ENCODE measurements around the gene TAS2R46. TPM values are rescaled to one million over a fixed set of nuclear protein-coding genes. Genes with fewer than 3 reads are reported as not detected.

TAS2R46 gene
- total and polyA plus RNA-seq, 2 of the 4 experiments (the other 2 are of a cell fraction) = 0.09 to 4.7 TPM

DNA sequence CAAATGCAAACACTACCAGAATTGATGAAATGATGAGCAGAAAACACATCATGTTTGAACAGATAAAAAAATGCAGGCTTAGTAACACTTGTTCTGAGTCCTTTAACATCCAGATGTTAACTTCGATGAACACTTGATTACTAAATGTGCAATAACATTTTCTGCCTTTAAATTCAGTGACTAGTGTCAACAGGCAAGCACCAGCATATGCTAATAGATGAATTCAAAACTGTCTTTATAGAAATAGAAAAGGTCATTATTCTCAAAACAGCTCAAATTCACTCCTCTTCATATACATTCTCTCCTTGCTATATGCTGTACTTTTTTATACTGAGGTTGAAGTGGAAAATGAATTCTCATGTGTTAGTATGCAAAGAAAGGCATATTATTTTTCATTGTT is 39.6 kb downstream of the TAS2R46 start, which contains the start of gene TAS2R19:
Gene TAS2R19 (minus strand): TSS at position 101 of the 400 bp plus-strand sequence. CDS start 49 bp downstream, at position 52.
- Histone ChIP-seq H3K27ac (ENCODE audit: insufficient read depth, low read length) (no peak within 1 kb of the TSS), H3K27me3 (ENCODE audit: control insufficient read depth, insufficient read depth, low read length) (no peaks in the 10 kb centered on the region), H3K56ac (ENCODE audit: extremely low read depth, insufficient read depth, low read length) (no peak within 1 kb of the TSS), H2BK5ac (ENCODE audit: low read depth, low read length, poor library complexity, severe bottlenecking) (no peak within 1 kb of the TSS), H4K8ac (ENCODE audit: low read depth in 2 of 2, low read length in 2 of 2) (no peak within 1 kb of the TSS), H3K18ac (ENCODE audit: low read depth, low read length) (no peak within 1 kb of the TSS), H3K14ac (replicated peaks; ENCODE audit: low read depth, low read length) (no peak within 1 kb of the TSS), H2AK5ac (ENCODE audit: low read depth, low read length) (no peak within 1 kb of the TSS), H3K79me1 (ENCODE audit: low read depth in 1 of 2, low read length in 2 of 2) (0 out of 4 replicates have a peak, but pooled peaks cover 3 to 4% of the 10 kb centered on the region in 2 experiments), H3K9me1 (ENCODE audit: insufficient read depth, low read length) (no peaks in the 10 kb centered on the region), H4K5ac (ENCODE audit: low read depth, low read length) (no peak within 1 kb of the TSS), H3K4ac (ENCODE audit: low read depth, low read length) (no peak within 1 kb of the TSS), H3K4me3 (ENCODE audit: insufficient read depth, low read depth, low read length) (no peak within 1 kb of the TSS), H3K9ac (ENCODE audit: low read depth, low read length) (no peak within 1 kb of the TSS), H3K9me3 (ENCODE audit: control insufficient read depth, insufficient read depth, low read length) (no peaks in the 10 kb centered on the region), H3K23ac (ENCODE audit: low read depth, low read length) (no peak within 1 kb of the TSS), H3K4me2 (ENCODE audit: low read depth, low read length) (no peak within 1 kb of the TSS), H2BK20ac (ENCODE audit: low read depth, low read length) (no peak within 1 kb of the TSS), H4K91ac (ENCODE audit: insufficient read depth, low read depth, low read length) (no peak within 1 kb of the TSS), H2BK120ac (ENCODE audit: low read depth, low read length) (no peak within 1 kb of the TSS), H2AFZ (replicated peaks; ENCODE audit: low read length, poor library complexity) (no peak within 1 kb of the TSS), H2AK9ac (replicated peaks; ENCODE audit: low read depth, low read length, poor library complexity) (no peak within 1 kb of the TSS), H3K36me3 (ENCODE audit: control insufficient read depth, insufficient read depth, low read length) (peaks cover 4% of the 10 kb centered on the region), H4K20me1 (ENCODE audit: insufficient read depth, low read length) (no peaks in the 10 kb centered on the region), H3K4me1 (ENCODE audit: control insufficient read depth, insufficient read depth, low read length) (no peaks in the 10 kb centered on the region), H2BK15ac (ENCODE audit: low read depth, low read length) (no peak within 1 kb of the TSS)
- BruUV-seq (replicated peaks) = no TSS peak
- no CpG with 5 or more reads among the region's 1 CpG for WGBS, 2 experiments (ENCODE audit: extremely low coverage in 2 of 2, insufficient read length in 1 of 2)
- dilution Hi-C loops (cut with HindIII; ENCODE audit: low sequenced_read_pairs, unreplicated experiment) = no loop called here
- TF ChIP-seq, protein P1, sequence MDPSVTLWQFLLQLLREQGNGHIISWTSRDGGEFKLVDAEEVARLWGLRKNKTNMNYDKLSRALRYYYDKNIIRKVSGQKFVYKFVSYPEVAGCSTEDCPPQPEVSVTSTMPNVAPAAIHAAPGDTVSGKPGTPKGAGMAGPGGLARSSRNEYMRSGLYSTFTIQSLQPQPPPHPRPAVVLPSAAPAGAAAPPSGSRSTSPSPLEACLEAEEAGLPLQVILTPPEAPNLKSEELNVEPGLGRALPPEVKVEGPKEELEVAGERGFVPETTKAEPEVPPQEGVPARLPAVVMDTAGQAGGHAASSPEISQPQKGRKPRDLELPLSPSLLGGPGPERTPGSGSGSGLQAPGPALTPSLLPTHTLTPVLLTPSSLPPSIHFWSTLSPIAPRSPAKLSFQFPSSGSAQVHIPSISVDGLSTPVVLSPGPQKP (IDR thresholded peaks at IDR 0.05; ENCODE audit: borderline replicate concordance, low read depth, low read length) = no peak
- TF ChIP-seq FOS (IDR thresholded peaks at IDR 0.05; ENCODE audit: low read depth, low read length) = no peak
- TF ChIP-seq RAD21 (IDR thresholded peaks at IDR 0.05; ENCODE audit: low read length) = no peak
- no peak for TF ChIP-seq CHD1 (IDR thresholded peaks at IDR 0.05; ENCODE audit: low read depth, low read length)
- no peak for ATAC-seq (ENCODE audit: low read depth)
- ChIA-PET POLR2A (ENCODE audit: unreplicated experiment) (no interaction called here), CTCF (no interaction called here)
- DNase-seq = no peak
- in situ Hi-C loops (cut with MboI; ENCODE audit: low sequenced_read_pairs) = no loop called here
- intact Hi-C loops (cut with micrococcal nuclease) = no loop called here

All from IMR-90 (cell line).